Lung microvascular endothelial cell (primary cell): ENCODE results near the gene PANX2. TPM values are rescaled to one million over a fixed set of nuclear protein-coding genes. Genes with fewer than 3 reads are reported as not detected.
A peak's percentile ranks its signal among the peaks of the same experiment; 100 is the strongest.
"Not testable (repeated sequence)": the region's sequence is repeated elsewhere in the genome, so short reads cannot be mapped to it uniquely, and the experiment has no call there.

Experiments used
- DNase-seq, 2 donors: peaks; one replicate each; pipeline versions ENCODE4 v3.0.0 to v3.0.0-alpha.2; 2010; ENCODE audit warnings: low read depth in 2 of 2
- total RNA-seq: library from RNA; depleted of rRNA; stranded (reverse); fragments of >200 nt; gene quantifications from 2 replicates; pipeline ENCODE4 v1.2.1, GENCODE V29; 2014

Gene PANX2, protein sequence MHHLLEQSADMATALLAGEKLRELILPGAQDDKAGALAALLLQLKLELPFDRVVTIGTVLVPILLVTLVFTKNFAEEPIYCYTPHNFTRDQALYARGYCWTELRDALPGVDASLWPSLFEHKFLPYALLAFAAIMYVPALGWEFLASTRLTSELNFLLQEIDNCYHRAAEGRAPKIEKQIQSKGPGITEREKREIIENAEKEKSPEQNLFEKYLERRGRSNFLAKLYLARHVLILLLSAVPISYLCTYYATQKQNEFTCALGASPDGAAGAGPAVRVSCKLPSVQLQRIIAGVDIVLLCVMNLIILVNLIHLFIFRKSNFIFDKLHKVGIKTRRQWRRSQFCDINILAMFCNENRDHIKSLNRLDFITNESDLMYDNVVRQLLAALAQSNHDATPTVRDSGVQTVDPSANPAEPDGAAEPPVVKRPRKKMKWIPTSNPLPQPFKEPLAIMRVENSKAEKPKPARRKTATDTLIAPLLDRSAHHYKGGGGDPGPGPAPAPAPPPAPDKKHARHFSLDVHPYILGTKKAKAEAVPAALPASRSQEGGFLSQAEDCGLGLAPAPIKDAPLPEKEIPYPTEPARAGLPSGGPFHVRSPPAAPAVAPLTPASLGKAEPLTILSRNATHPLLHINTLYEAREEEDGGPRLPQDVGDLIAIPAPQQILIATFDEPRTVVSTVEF
- 0.40 and 0.44 TPM in 2 replicates for total RNA-seq

GRCh38 chr22:50170453-50171318, at the start of gene PANX2:
Gene PANX2, plus strand, starts transcription at chr22:50170731. Its CDS starts 0 bp downstream, at chr22:50170731.
- peak; percentile 24 to 48 for DNase-seq

DNA sequence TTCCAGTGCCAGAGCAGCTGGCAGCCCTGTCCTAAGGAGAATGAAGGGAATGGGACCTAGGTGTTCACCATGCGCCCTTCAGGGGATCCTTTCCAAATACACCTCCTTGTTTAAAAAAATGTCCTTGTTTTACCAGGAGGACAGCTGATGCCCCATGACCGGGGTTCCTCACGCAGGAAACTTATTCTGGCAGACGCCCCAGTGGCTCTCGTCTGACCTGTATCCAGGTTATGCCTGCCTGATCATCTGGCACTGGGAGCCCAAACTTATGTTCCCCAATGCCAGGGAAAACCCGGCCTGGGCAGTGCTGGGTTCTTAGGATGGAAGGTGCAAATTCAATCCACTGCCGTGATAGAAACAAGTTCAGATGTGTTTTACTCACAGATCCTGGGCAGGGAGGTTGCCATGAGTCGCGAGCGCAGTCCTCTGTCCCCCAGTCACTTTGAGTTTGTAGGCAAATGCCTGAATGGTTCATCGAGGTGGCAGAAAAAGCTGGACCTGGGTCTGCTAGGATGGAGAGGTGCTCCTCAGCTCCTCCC, 49.3 kb upstream of the PANX2 start:
- DNase-seq, result peak in 1 of 2 donors; percentile 48

DNA sequence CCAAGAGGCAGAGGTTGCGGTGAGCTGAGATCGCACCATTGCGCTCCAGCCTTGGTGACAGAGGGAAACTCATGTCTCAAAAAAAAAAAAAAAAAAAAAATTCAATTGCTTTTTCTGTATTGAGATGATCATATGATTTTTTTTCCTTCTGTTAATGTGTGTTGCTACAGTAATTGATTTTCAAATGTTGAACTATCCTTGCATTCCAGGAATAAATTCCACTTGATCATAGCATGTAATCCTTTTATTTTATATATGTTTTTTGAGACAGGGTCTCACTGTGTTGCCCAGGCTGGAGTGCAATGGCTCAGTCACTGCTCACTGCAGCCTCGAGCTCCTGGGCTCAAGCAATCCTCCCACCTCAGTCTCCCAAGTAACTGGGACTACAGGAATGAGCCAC, 47.4 kb upstream of the PANX2 start:
- DNase-seq, result no peak

GRCh38 chr22:50125029-50125428, 45.5 kb upstream of the PANX2 start:
- no peak for DNase-seq

DNA sequence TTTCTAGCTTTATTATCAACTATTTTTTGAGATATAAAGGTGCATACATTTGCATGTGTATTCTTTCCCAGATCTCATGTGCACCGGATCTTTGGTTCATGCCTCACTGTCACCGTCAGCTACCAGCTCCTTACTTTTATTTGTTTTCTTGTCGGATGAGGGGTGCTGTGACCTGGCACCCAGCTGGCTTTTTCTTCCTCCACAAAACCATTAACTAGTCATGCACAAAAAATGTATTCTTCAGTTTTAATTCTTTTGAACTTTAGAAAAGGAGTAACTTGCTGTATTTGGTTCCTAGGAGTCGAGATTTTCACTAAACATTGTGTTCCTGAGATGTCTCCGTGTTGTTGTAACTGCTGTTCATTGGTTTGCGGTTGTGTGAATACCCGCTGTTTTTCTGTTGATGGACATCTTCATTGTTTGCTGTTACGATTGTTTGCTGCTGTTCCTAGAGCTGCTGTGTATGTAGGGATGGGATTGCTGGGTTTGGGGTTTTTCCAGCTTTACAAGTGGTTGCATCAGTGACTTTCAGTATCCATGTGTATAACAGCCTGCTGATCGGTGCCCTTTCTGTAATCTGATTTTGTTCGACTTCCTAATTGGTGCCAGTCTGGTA, 41.3 kb upstream of the PANX2 start:
- DNase-seq, result no peak

GRCh38 chr22:50131894-50132293, 38.6 kb upstream of the PANX2 start:
- no peak for DNase-seq

DNA sequence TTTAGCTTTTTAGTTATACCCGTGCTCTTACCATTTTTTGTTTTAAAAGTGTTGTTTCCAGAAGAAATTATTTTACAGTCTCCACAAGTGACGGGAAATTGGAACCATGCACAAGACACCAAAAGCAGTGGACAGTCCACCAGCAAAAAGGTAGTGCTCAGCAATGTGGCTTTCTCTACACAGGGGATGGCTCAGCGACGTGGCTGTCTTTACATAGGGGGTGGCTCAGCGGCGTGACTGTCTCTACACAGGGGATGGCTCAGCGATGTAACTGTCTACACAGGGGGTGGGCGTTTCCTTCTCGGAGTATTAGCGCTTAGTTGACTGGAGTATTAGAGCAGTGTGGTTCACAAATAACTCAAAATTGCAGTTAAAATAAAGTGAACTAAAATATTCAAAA, 36.0 kb upstream of the PANX2 start:
- no peak for DNase-seq

GRCh38 chr22:50136581-50137015, 33.9 kb upstream of the PANX2 start:
- DNase-seq, result peak in 1 of 2 donors; percentile 46

DNA sequence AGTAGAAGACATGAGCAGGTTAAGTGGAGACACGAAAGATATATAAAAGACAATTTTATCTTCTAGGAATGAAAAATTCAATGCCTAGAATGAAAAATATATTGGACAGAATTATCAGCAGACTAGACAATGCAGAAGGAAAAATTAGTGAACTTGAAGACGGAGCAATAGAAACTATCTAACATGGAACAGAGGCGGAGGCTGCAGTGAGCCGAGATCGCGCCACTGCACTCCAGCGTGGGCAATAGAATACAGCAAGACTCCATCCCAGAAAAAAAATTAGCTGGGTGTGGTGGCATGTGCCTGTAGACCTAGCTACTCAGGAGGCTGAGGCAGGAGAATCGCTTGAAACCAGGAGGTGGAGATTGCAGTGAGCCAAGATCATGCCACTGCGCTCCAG, 33.3 kb upstream of the PANX2 start:
- DNase-seq, result not testable (repeated sequence)

DNA sequence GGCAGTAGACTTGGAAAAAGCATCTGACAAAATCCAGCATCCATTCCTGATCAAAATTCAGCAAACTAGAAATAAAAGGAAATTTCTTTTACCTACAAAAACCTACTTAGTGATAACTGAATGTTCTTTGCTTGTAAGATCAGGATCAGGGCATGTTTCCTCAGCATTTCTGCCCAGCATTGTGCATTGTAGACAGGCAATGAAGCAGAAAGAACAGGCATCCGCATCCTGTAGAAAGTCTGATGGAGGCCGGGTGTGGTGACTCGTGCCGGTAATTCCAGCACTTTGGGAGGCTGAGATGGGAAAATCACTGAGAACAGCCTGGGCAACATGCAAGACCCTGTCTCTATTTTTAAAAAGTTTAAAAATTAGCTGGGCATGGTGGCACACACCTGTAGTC, 32.5 kb upstream of the PANX2 start:
- DNase-seq, result no peak

DNA sequence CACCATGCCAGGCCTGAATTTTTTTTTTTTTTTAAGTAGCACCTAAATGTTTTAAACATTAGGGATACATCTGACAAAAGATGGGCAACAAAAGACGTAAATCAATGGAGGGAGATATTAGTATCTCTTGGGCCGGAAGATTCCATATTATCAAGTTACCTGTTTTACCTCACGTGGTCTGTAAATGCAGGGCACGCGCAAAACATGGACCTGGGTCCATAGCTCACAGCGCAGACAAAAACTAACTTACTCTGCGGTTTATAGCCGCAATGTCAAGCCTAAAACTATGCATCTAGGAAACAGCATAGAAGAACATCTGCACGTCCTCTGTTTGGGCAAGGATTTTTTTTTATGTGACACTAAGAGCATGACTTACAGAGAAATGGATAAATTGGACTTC, 31.5 kb upstream of the PANX2 start:
- DNase-seq, result no peak

DNA sequence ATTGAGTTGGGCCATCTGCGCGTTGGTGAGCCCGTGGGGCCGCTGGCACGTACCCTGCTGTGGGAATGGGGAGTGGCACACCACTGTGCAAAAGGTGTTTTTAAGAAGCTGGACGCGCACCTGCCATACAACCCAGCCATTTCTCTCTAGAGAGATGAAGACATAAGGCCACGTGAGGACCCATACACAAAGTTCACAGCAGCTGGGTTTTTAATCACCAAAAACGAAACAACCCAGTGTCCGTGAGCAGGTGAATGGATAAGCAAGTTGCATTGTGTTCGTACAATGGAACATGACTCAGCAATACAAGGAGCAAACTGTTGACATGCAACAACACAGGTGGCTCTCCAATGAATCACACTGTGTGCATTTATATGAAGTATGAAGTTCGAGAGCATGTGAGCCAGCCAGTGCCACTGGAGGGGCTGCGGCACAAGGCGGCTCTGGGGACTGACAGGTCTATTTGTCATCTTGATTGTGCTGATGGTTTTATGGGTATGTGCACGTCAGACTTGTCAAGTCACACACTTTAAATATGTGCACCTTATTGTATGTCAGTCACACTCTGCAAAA, 30.6 kb upstream of the PANX2 start:
- DNase-seq, result peak in 1 of 2 donors; percentile 49

DNA sequence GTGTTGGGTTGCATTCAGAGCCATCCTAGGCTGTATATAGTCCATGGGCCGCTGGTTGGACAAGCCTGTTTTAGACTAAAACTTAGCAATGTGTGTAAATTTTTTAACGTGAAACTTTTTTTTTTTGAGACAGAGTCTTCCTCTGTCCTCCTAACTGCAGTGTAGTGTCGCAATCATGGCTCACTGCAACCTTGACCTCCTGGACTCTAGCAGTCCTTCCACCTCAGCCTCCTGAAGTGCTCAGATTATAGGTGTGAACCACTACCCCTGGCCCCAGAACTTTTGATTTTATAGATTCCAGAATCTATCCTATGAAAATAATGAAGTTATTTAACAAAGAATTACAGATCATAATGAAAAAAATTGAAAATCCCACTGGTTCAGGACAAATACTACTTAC, 29.9 kb upstream of the PANX2 start:
- no peak for DNase-seq

GRCh38 chr22:50141462-50141861, 29.1 kb upstream of the PANX2 start:
- no peak for DNase-seq

GRCh38 chr22:50141891-50142363, 28.6 kb upstream of the PANX2 start:
- DNase-seq, result no peak

DNA sequence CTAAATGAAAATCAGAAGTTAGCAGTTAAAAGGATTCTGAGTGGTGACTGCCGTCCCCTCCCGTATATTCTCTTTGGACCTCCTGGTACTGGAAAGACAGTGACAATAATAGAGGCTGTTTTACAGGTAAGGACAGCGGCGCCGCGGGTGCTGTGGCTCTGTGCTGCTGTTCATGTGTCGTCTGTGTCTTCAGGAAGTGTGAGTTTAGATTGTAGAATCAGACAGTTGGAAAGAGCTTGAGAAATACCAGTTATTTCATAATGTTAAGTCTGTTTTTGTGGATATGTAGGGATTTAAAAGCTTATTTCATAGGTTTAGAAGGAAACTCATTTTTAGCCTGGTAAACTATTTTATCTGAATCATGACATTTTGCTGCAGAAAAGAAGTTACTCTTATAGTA, 27.4 kb upstream of the PANX2 start:
- no peak for DNase-seq

GRCh38 chr22:50144005-50144614, 26.4 kb upstream of the PANX2 start:
- no peak for DNase-seq

- DNase-seq, result no peak
These were observed 24.7 kb upstream of the PANX2 start for GRCh38 chr22:50145721-50146438.

DNA sequence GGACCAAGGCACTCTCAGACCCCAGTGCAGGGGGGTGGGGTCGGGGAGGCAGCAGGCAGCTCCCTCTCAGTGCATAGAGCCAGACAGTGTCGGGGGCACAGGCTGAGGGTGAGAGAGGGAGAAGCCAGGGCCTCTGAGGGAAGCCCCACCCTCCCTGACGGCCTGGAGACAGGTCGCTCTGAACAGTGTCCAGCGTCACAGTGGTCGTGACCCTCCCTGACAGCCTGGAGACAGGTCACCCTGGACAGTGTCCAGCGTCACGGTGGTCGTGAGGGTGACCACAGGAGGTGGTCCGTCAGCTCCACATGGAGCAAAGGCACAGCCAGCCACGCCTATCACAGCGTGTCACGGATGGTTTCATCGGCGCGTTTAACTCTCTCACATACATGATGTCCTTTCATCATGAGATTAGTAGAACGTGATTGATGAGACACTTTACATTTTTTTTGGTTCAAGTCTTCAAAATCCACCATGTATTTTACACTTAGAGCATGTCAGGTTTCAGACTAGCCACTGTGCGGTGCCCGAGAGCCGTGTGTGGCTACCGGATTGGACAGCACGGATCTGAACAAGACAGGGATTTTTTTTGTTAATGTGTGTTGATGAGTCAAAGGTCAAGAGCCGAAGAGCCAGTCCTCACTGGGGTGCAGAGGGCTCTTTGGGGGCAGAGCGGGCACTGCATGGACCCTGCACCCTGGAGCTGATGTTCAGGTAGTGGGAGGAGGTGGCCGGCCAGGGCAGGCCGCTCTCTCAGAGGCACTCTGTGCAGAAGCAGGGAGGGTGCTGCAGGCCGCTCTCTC, 23.9 kb upstream of the PANX2 start:
- DNase-seq, result peak; percentile 60 to 63
